ENCODE results near the gene RAB11FIP4.
A peak's percentile ranks its signal among the peaks of the same experiment; 100 is the strongest.

Gene RAB11FIP4

DNA sequence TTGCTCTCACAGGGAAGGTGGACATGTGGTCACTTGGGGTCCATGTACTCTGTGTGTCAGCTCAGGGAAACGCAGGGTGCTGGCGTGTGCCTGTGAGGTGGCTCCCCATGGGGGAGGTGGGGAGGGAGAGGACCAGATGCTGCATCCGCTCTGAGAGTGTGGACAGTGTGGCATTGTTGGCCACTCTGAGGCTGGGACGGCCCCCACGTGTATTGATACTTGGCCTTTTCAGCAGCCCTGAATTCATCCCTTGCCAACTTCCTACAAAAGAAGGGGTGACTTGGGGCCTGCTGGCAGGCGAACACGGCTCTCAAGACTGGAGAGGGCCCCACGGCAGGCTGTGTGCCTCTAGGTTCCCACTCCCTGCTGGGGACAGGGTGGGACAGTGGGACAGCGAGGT, 120.1 kb downstream of the RAB11FIP4 start:
- no peak for DNase-seq (ENCODE audit: low spot score)
- TF ChIP-seq, protein P1, sequence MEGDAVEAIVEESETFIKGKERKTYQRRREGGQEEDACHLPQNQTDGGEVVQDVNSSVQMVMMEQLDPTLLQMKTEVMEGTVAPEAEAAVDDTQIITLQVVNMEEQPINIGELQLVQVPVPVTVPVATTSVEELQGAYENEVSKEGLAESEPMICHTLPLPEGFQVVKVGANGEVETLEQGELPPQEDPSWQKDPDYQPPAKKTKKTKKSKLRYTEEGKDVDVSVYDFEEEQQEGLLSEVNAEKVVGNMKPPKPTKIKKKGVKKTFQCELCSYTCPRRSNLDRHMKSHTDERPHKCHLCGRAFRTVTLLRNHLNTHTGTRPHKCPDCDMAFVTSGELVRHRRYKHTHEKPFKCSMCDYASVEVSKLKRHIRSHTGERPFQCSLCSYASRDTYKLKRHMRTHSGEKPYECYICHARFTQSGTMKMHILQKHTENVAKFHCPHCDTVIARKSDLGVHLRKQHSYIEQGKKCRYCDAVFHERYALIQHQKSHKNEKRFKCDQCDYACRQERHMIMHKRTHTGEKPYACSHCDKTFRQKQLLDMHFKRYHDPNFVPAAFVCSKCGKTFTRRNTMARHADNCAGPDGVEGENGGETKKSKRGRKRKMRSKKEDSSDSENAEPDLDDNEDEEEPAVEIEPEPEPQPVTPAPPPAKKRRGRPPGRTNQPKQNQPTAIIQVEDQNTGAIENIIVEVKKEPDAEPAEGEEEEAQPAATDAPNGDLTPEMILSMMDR (IDR thresholded peaks at IDR 0.05; ENCODE audit: extremely low read depth, insufficient read depth, missing control alignments) = no peak
- in situ Hi-C loops (cut with MboI; ENCODE audit: low pct_unique_long_range_greater_than_20kb, low sequenced_read_pairs, unreplicated experiment) = no loop called here

DNA sequence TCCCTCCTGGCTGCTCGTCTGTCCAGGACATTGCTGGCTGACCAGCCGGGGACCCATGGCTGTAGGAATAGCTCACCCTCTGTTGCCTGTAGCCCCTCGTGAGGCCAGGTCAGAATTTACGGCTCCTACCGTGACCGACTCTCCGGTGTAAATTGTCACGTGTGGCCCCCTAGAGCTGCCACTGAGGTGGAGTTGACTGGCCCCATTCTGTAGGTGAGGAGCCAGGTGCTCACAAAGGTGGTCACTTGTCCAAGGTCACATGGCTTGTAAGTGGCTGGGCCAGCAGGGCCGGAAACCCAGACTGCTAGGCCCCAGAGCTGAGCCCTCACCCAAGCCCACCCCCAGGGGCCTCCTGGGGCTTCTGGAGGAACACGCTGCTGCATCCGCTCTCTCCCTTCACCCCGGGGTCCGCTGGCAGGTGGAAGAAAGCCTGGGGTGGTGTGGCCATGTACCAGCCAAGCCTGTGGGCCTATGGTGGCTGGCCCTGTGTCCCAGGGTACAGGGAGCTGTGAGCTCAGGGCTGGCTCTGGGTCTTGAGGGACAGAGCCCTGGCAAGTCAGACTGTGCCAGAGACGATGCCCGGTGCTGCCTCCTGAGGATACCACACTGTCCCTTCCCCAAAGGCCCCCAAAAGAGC, 120.7 kb downstream of the RAB11FIP4 start:
- TF ChIP-seq, protein P1 (IDR thresholded peaks at IDR 0.05; ENCODE audit: extremely low read depth, insufficient read depth, missing control alignments) = no peak
- in situ Hi-C loops (cut with MboI; ENCODE audit: low pct_unique_long_range_greater_than_20kb, low sequenced_read_pairs, unreplicated experiment) = no loop called here
- DNase-seq (ENCODE audit: low spot score) = no peak

DNA sequence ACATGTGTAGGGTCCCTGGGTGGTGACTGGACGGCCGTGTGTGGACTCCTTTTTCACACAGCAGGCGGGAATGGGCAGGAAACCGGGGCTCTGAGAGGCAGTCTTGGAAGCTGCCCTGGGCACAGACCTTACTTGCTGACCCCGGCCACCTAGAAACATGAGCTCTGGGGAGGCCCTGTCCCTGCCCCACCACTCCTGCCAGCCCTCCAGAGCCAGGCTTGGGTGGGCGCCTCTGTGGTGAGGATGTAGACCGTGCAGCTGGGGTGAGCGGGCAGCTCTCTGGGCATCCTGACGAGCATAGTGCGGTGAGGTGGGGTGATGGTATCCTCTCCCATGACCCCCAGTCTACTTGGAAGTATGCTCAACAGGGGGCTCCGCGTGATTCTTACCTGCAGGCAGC, 121.3 kb downstream of the RAB11FIP4 start:
- DNase-seq (ENCODE audit: low spot score) = no peak
- in situ Hi-C loops (cut with MboI; ENCODE audit: low pct_unique_long_range_greater_than_20kb, low sequenced_read_pairs, unreplicated experiment) = no loop called here
- TF ChIP-seq, protein P1 (IDR thresholded peaks at IDR 0.05; ENCODE audit: extremely low read depth, insufficient read depth, missing control alignments) = no peak

DNA sequence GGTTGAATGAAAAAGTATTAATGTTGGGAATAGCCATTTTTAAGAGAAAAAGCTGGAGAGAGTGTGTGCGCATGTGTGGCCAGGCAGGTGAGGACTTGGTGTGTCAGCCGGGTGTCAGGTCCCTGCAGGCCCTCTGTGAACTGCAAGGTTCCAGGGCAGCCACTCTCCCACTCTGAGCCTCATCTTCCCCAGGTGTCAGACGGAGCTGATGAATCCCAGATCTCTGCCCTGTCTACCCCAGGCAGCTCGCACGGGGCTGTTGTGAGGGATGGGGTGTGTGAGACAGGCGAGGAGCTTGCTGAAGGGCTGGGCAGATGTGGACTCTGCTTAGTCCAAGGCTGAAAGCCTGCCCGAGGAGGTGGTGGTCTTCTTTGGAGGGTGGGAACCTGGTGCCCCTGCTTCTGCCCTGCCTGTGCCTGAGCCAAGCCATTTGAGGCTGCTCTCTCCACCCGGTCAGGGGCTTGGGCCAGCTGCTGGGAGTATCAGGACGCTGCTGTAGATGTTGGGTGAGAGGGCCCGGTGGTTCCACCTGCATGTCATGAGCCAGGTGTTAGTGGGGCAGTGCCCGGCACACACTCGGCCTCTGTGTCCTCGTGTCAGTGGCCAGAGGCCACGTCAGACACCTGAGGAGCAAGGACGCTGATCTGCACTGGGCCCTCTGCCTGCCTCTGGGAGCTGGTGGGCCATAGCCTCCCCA, 122.4 kb downstream of the RAB11FIP4 start:
- no peak for DNase-seq (ENCODE audit: low spot score)
- in situ Hi-C loops (cut with MboI; ENCODE audit: low pct_unique_long_range_greater_than_20kb, low sequenced_read_pairs, unreplicated experiment) = no loop called here
- TF ChIP-seq, protein P1 (IDR thresholded peaks at IDR 0.05; ENCODE audit: extremely low read depth, insufficient read depth, missing control alignments) = no peak

DNA sequence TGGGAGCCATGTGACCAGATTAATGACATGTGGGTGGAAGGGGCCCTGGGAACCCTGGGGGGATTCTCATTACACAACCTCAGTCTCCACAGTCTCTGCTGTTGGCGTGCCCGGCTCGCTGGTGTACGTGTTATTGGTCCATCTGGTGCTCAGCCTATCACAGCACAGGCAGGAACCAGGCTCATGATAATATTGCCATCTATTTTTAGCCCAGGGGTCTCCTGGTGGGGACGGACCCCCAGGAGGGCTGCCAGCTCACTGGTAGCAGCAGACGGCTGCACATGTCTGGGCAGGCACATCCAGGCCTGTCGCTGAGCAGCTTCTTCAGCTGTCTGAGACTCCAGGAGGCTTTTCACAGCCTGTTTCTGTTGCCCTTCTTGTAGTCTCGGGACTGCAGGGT, 123.8 kb downstream of the RAB11FIP4 start:
- in situ Hi-C loops (cut with MboI; ENCODE audit: low pct_unique_long_range_greater_than_20kb, low sequenced_read_pairs, unreplicated experiment) = no loop called here
- TF ChIP-seq, protein P1 (IDR thresholded peaks at IDR 0.05; ENCODE audit: extremely low read depth, insufficient read depth, missing control alignments) = no peak

DNA sequence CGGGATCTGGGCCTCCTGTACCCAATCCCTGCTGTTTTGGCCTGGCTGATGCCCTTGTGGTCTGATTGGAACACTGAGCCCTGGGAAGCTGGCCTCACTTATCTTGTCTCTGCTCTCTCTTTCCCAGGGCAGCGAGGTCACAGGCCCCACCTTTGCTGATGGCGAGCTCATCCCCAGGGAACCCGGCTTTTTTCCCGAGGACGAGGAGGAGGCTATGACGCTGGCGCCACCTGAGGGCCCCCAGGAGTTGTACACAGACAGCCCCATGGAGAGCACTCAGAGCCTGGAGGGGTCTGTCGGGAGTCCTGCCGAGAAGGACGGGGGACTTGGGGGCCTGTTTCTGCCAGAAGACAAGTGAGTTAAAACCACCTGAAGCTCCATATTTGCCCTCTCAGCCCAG, 126.0 kb downstream of the RAB11FIP4 start:
- DNase-seq (ENCODE audit: low spot score) = no peak
- TF ChIP-seq, protein P1 (IDR thresholded peaks at IDR 0.05; ENCODE audit: extremely low read depth, insufficient read depth, missing control alignments) = peak; percentile 52
- in situ Hi-C loops (cut with MboI; ENCODE audit: low pct_unique_long_range_greater_than_20kb, low sequenced_read_pairs, unreplicated experiment) = no loop called here

More for the DNA sequence above, 123.8 kb downstream of the RAB11FIP4 start:
- no peak for DNase-seq (ENCODE audit: low spot score)
